GM19324 (cell line): ENCODE data around the gene RFX2.
"Not testable (repeated sequence)": the region's sequence is repeated elsewhere in the genome, so short reads cannot be mapped to it uniquely, and the experiment has no call there.

Source experiments
- ATAC-seq: cut with Tn5 transposase; IDR thresholded peaks from one replicate; pipeline ENCODE4 v1.9.1; 2021; ENCODE audit warnings: mild to moderate bottlenecking, moderate library complexity; ENCODE audit not compliant: unreplicated experiment, low FRiP score

The RFX2 gene

GRCh38 chr19:5961969-5962945 is 148.0 kb downstream of the RFX2 start:
- ATAC-seq: no peak

- ATAC-seq: not testable (repeated sequence)
These were observed 148.7 kb downstream of the RFX2 start for GRCh38 chr19:5961641-5961968.

DNA sequence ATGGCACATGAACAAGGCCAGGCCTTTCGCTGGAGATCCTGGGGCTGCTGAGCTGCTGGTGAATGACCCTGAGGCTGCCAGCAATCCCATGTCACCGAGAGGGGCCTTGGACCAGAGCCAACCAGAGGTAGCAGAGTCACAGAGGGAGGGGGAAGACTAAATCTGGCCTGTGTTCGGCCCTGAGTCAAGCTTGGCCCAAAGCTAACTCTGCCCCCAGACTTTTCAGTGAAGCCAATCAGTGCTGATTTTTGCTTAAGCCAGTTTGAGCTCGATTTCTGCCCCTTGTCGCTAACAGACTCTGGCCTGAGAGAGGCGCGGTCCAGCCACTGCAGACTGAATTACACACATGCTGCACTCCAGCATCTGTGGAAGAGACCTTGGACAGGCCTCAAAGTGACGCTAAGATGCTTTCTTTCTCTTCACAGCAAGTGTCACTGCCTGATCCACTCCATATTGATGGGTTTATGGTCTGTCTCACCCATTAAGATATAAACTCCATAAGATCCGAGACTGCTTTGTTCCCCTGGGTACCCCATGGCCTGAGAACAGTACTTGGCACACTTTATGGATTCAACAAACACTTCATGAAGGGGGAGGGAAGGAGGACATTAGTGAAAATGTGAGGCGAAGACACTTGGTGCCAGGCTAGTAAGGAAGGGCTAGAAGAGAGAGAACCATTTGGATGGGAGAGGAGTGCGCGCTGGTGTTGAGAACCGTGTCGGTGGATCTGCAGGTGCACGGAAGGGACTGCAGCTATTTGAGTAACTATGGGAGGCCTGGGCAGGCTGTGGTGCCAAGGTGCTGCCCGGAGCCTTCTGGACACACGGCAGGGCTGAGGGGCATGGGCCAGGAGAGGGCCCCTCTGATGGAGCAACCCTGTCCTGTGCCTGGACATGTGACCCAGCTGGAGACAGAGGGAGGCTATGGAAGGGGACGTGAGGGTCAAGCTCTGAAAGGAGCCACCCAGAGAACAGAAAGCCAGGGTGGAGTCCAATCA is 150.0 kb downstream of the RFX2 start:
- no peak for ATAC-seq

DNA sequence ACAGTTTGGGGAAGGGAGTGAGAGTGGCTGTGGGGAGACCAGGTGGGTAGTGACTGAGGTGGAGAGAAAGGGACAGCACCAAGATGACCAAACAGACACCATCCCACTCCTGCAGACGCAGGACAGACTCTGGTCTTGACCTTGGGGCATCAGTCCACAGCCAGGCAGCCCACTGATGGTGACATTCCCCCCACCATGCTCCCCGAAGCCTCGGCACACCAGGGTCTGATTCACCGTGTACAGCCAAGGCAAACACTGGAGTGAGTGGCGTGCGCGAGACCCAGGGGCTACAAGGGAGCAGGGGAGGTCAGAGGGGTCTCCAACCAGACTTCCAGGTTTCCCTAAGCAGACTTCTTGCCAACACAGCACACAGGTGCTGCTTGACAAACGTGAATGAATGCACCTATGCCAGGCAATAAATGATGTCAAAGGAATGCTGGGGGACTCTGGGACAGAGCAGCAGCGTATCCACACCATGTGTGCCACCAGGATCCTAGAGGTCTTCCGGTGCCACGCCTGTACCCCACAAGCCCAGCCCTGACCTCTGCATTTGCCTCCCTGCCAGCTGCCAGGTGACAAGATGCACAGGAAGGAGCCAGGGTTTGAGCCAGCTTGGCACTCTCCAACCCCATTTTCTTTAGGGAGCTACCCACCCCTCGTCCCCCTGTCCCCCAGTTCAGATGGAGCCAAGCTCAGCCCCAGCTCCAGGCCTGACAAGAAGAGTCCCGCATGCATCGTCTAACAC is 150.9 kb downstream of the RFX2 start:
- ATAC-seq: no peak

- ATAC-seq: no peak
These were observed 151.5 kb downstream of the RFX2 start for GRCh38 chr19:5958851-5959122.

- no peak for ATAC-seq
These were observed 152.0 kb downstream of the RFX2 start for GRCh38 chr19:5958074-5958850.

GRCh38 chr19:5957170-5957569 is 153.1 kb downstream of the RFX2 start:
- ATAC-seq: no peak

- no peak for ATAC-seq
These were observed 153.6 kb downstream of the RFX2 start for GRCh38 chr19:5956728-5957127.

GRCh38 chr19:5956323-5956722 is 154.0 kb downstream of the RFX2 start:
- no peak for ATAC-seq

DNA sequence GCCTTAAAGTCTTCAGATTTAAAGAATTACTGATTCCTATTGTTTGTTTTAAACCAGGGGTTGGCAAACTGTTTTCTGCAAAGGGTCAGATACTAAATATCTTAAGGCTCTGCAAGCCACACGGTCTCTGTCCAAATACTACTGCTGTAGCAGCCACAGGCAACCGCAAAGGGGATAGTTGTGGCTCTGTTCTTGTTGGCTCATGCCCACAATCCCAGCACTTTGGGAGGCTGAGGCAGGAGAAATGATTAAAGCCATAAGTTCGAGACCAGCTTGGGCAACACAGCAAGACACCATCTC is 154.7 kb downstream of the RFX2 start:
- ATAC-seq: no peak

- ATAC-seq: no peak
These were observed 156.0 kb downstream of the RFX2 start for GRCh38 chr19:5954293-5954692.

DNA sequence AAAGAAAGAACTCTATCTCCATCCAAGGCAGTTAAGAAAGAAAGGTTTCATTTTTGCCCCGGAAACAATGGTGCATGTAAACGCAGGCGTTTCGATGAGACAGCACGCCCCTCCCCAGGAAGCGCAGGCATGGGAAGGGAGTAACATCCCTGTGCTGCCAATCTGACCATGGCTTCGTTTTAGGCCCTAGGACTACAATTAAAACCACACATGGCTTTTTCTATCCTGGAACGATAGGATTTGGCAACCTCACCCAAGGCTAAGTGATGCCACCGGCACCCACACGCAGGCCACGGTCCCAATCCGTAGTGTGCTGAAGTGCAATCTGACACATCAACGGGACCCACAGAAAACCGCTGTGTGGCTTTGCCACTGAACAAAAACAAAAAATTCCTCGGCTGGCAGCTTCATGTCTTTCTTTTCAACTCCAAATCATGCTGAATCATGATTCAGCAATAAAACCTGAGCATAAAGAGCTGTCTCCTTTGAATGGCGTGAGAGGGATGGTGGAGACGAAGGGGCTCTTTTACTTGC is 156.6 kb downstream of the RFX2 start:
- no peak for ATAC-seq

- no peak for ATAC-seq
These were observed 157.2 kb downstream of the RFX2 start for GRCh38 chr19:5953030-5953589.

- ATAC-seq: no peak
These were observed 157.9 kb downstream of the RFX2 start for GRCh38 chr19:5952193-5953029.

- no peak for ATAC-seq
These were observed 158.9 kb downstream of the RFX2 start for GRCh38 chr19:5951338-5951861.

- ATAC-seq: no peak
These were observed 159.6 kb downstream of the RFX2 start for GRCh38 chr19:5950741-5951140.

DNA sequence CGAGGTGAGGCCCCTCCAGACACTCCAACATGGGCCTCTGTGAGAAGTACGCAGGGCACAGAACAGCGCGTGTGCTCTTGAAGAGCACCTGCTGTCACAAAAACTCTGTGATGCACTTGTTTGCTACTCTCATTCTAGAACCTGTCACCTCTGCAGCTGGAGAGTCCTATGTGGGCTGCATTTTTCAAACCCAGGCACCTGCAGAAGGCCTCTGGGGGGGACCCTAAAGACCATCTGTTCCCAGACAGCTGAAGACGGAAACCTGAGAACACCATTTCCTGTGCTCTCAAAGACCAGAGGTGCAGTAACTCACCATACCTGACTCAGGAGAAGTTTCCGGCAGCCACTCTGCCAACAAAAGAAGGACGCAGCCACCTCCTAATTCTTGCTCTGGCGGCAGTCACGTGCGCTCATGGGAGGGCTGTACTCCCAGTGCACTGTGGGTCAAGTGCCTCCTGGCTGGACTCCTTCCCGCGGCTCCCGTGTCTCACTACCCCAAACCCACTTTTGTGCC is 160.5 kb downstream of the RFX2 start:
- no peak for ATAC-seq
